A549 (cell line): ENCODE measurements around the gene MUC20. TPM values are rescaled to one million over a fixed set of nuclear protein-coding genes. Genes with fewer than 3 reads are reported as not detected.

Experiments
- ATAC-seq, 2 experiments: fragments of 200-7000 bp in 1 of 2; fragments of >200 bp in 1 of 2; cut with Nextera tagmentation in 1 of 2; cut with Tn5 transposase in 1 of 2; 3 replicates each; pipeline versions ENCODE4 v1.8.0 to v1.9.1; 2018 to 2020; ENCODE audit warnings: mild to moderate bottlenecking in 1 of 2, moderate library complexity in 1 of 2
- CTCF ChIA-PET: fragments of 300-600 bp; sonication (Branson Sonifier 250); formaldehyde crosslinking; extraction: SDS; loops from one replicate; lab custom pipeline; 2021; ENCODE audit warnings: antibody characterized with exemption, inconsistent platforms; lab: Yijun Ruan, JAX
- POLR2A ChIA-PET: fragments of 350-600 bp; formaldehyde crosslinking; extraction: SDS; loops from one replicate; lab custom pipeline; 2021; ENCODE audit warnings: antibody characterized with exemption, inconsistent platforms; lab: Yijun Ruan, JAX
- DNase-seq, 2 experiments: peaks; one replicate each; pipeline versions ENCODE4 v3.0.0 to v3.0.0-alpha.2; 2011 to 2016; ENCODE audit warnings: low read depth in 1 of 2, low spot score in 1 of 2
- FAIRE-seq: peaks from 2 replicates; lab custom pipeline; 2011; peaks lifted over from hg19 to GRCh38; lab: Jason Lieb, UNC
- H3K27ac ChIP-seq, 2 experiments: fragments of >200 bp; sonication (Bioruptor Twin); formaldehyde crosslinking; 3 replicates each; pipeline ENCODE4 v1.5.1; 2016 to 2017
- H3K4me1 ChIP-seq: fragments of >200 bp; sonication (Bioruptor Twin); formaldehyde crosslinking; 3 replicates; pipeline ENCODE4 v1.6.1; 2016
- H3K4me2 ChIP-seq: fragments of >200 bp; sonication (Bioruptor Twin); formaldehyde crosslinking; 3 replicates; pipeline ENCODE4 v1.6.1; 2016
- H3K4me3 ChIP-seq: fragments of >200 bp; sonication (Bioruptor Twin); formaldehyde crosslinking; 3 replicates; pipeline ENCODE4 v1.5.1; 2016
- H3K9me3 ChIP-seq: fragments of >200 bp; sonication (Bioruptor Twin); formaldehyde crosslinking; 3 replicates; pipeline ENCODE4 v1.6.1; 2016
- BHLHE40 ChIP-seq: IDR thresholded peaks from 2 replicates; pipeline ENCODE4 v1.6.1; 2012; ENCODE audit warnings: low read depth, low read length, inconsistent platforms
- CBX2 ChIP-seq: fragments of 200-600 bp; sonication (generic); IDR thresholded peaks from 2 replicates; pipeline ENCODE4 v1.6.1; 2016; ENCODE audit warnings: low read depth, mild to moderate bottlenecking, borderline replicate concordance
- CHD2 ChIP-seq: fragments of 150-350 bp; IDR thresholded peaks from 2 replicates; pipeline ENCODE4 v1.6.1; 2014; ENCODE audit warnings: low read length; ENCODE audit not compliant: partially characterized antibody
- EHF ChIP-seq: fragments of 250-450 bp; sonication (Bioruptor Pico); IDR thresholded peaks from 2 replicates; pipeline ENCODE4 v1.5.0; 2020; ENCODE audit warnings: mild to moderate bottlenecking
- EHMT2 ChIP-seq: fragments of 200-600 bp; sonication (generic); IDR thresholded peaks from 2 replicates; pipeline ENCODE4 v1.6.1; 2016; ENCODE audit warnings: antibody characterized with exemption, low read depth, mild to moderate bottlenecking, moderate library complexity
- FOSB ChIP-seq: fragments of 250-450 bp; sonication (Bioruptor Pico); IDR thresholded peaks from 2 replicates; pipeline ENCODE4 v1.5.0; 2020; ENCODE audit warnings: mild to moderate bottlenecking, moderate library complexity
- FOXS1 ChIP-seq: fragments of 250-450 bp; sonication (Bioruptor Pico); IDR thresholded peaks from 2 replicates; pipeline ENCODE4 v1.5.0; 2020; ENCODE audit warnings: mild to moderate bottlenecking, moderate library complexity
- HEYL ChIP-seq: fragments of 250-450 bp; sonication (Bioruptor Pico); IDR thresholded peaks from 2 replicates; pipeline ENCODE4 v1.8.0; 2021; ENCODE audit warnings: mild to moderate bottlenecking, moderate library complexity
- HOXB13 ChIP-seq: fragments of 250-450 bp; sonication (Bioruptor Pico); IDR thresholded peaks from 2 replicates; pipeline ENCODE4 v1.5.0; 2020; ENCODE audit warnings: low read depth, mild to moderate bottlenecking, moderate library complexity
- JUN ChIP-seq, 2 experiments: fragments of >200 bp; sonication (Bioruptor Twin); formaldehyde crosslinking; IDR thresholded peaks; 2 replicates in 1 of 2; 3 replicates in 1 of 2; pipeline ENCODE4 v1.6.1; 2016 to 2017
- JUNB ChIP-seq: fragments of >200 bp; sonication (Bioruptor Twin); formaldehyde crosslinking; IDR thresholded peaks from 2 replicates; pipeline ENCODE4 v1.6.1; 2016
- NPAS2 ChIP-seq: fragments of 250-450 bp; sonication (Bioruptor Pico); IDR thresholded peaks from 2 replicates; pipeline ENCODE4 v1.8.0; 2022; ENCODE audit warnings: mild to moderate bottlenecking, moderate library complexity, borderline replicate concordance
- PHF8 ChIP-seq: fragments of 200-600 bp; sonication (generic); IDR thresholded peaks from 2 replicates; pipeline ENCODE4 v1.6.1; 2016; ENCODE audit warnings: low read depth, mild to moderate bottlenecking, antibody characterized with exemption, moderate library complexity, borderline replicate concordance
- RAD21 ChIP-seq, 2 experiments: fragments of >200 bp in 1 of 2; sonication (Bioruptor Twin) in 1 of 2; formaldehyde crosslinking in 1 of 2; IDR thresholded peaks in 1 of 2; conservative IDR thresholded peaks in 1 of 2; 2 replicates in 1 of 2; 3 replicates in 1 of 2; pipeline ENCODE4 v1.6.1; 2012 to 2018; ENCODE audit warnings: inconsistent platforms in 1 of 2
- RARB ChIP-seq: fragments of 250-450 bp; sonication (Bioruptor Pico); IDR thresholded peaks from 2 replicates; pipeline ENCODE4 v1.8.0; 2021; ENCODE audit warnings: mild to moderate bottlenecking, moderate library complexity
- RCOR1 ChIP-seq: fragments of 150-350 bp; IDR thresholded peaks from 2 replicates; pipeline ENCODE4 v1.6.1; 2014; ENCODE audit warnings: antibody characterized with exemption, low read length, low read depth
- TP53 ChIP-seq: fragments of 250-450 bp; sonication (Bioruptor Pico); IDR thresholded peaks from 2 replicates; pipeline ENCODE4 v1.5.0; 2021; ENCODE audit warnings: mild to moderate bottlenecking, moderate library complexity
- ZC3H11A ChIP-seq: fragments of 450-650 bp; IDR thresholded peaks from 2 replicates; pipeline ENCODE4 v1.6.1; 2014; ENCODE audit warnings: antibody characterized with exemption, mild to moderate bottlenecking
- ZSCAN20 ChIP-seq: fragments of 250-450 bp; sonication (Bioruptor Pico); IDR thresholded peaks from 2 replicates; pipeline ENCODE4 v1.8.0; 2022; ENCODE audit warnings: mild to moderate bottlenecking, moderate library complexity
- WGBS: methylation state at CpG from one replicate; pipeline ENCODE4 v1.1.6; 2017; ENCODE audit errors: missing lambda C conversion rate; 5-methylcytosine and 5-hydroxymethylcytosine counted together
- polyA plus RNA-seq, 4 experiments: library from polyadenylated mRNA; depleted of rRNA in 3 of 4; stranded (reverse); fragments of >200 nt; fragmentation: RNase III in 1 of 4; extraction: RNeasy Plus Mini Kit Qiagen cat#74134 plus additional on column Dnase treatment in 1 of 4; gene quantifications; 2 replicates in 3 of 4; 3 replicates in 1 of 4; pipeline ENCODE4 v1.2.3, GENCODE V29; 2011 to 2017
- TF ChIP-seq, protein P1 (sequence below): fragments of 250-450 bp; sonication (Bioruptor Pico); IDR thresholded peaks from 2 replicates; pipeline ENCODE4 v1.5.0; 2021; ENCODE audit warnings: mild to moderate bottlenecking, moderate library complexity, borderline replicate concordance
- TF ChIP-seq, protein P2 (sequence below): fragments of >200 bp; sonication (Bioruptor Twin); formaldehyde crosslinking; IDR thresholded peaks from 2 replicates; pipeline ENCODE4 v1.6.1; 2016
- TF ChIP-seq, protein P3 (sequence below): fragments of 450-650 bp; IDR thresholded peaks from 2 replicates; pipeline ENCODE4 v1.6.1; 2014; ENCODE audit warnings: antibody characterized with exemption
- TF ChIP-seq, protein P4 (sequence below): fragments of 200-600 bp; sonication (generic); IDR thresholded peaks from 2 replicates; pipeline ENCODE4 v1.6.1; 2016; ENCODE audit warnings: antibody characterized with exemption, mild to moderate bottlenecking, moderate library complexity
- TF ChIP-seq, protein P5 (sequence below): fragments of >200 bp; sonication (Bioruptor Twin); formaldehyde crosslinking; IDR thresholded peaks from 3 replicates; pipeline ENCODE4 v1.6.1; 2016

Gene MUC20
- polyA plus RNA-seq, 2 of the 4 experiments (the other 2 are of a cell fraction), result 0.44 to 0.87 TPM

DNA sequence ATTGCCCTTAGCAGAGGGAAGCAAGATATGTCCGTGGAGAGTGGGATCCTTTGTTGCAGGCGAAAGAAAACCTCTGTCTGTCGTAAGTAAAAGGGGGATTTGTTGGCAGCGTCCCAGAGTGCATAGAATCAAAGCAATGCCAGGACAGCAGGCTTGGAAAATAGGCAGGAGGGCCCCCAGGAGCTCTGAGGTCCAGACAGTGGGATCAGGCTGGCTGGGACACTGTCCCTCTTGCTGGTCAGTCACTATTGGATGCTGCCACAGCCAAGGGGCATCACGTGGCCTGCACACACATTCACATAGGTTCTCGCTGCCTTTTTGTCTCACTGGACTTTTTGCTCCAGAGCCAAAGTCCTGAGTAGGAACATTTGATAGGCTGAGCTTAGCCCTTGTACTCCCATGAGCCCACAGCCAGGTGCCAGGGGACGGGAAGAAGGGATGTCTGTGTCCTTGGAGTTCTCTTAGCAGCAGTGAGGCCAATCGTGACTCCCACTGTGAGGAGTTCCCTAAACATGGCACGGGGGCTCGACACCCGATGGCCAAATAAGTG, 10.7 kb downstream of the MUC20 start (continued):
- TF ChIP-seq FOSB (CRISPR knock-in tag) (no peak), RARB (no peak)
- TF ChIP-seq, all 56 proteins: peak for 0

DNA sequence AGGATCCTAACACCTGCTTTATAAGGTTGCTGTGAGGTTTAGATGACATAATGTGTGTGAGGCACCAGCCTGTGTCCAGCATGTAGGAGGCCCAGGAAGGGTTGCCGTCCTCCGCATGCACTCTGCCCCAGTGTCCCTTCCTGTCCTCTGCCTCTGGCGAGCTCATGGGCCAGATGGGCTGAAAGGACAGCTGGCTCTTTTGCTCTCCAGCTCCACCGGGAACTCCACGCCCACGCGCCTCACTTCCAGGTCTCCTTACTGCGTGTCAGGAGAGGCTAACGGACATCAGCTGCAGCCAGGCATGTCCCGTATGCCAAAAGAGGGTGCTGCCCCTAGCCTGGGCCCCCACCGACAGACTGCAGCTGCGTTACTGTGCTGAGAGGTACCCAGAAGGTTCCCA, 12.2 kb downstream of the MUC20 start:
- ATAC-seq (no peak), DNase-seq (no peak), FAIRE-seq (no peak)
- no peaks in the 10 kb centered on the region for H3K4me1 ChIP-seq
- no peaks in the 10 kb centered on the region for H3K9me3 ChIP-seq
- no peak overlapping the region for H3K4me3 ChIP-seq
- CTCF ChIA-PET, result interaction anchor here (1.1 kb wide), 1 partner anchor 15 kb away, joined by 3 read pairs; no protein-coding TSS in a partner anchor
- TF ChIP-seq TP53 (CRISPR knock-in tag), result no peak
- TF ChIP-seq NPAS2, result no peak
- TF ChIP-seq ZSCAN20 (CRISPR knock-in tag), result no peak
- TF ChIP-seq FOXS1 (CRISPR knock-in tag), result no peak
- TF ChIP-seq RAD21 (conservative IDR thresholded peaks at IDR 0.05 in 1 of 2, IDR thresholded peaks at IDR 0.05 in 1 of 2), result no peak
- TF ChIP-seq PHF8, result no peak
- TF ChIP-seq, protein P1, sequence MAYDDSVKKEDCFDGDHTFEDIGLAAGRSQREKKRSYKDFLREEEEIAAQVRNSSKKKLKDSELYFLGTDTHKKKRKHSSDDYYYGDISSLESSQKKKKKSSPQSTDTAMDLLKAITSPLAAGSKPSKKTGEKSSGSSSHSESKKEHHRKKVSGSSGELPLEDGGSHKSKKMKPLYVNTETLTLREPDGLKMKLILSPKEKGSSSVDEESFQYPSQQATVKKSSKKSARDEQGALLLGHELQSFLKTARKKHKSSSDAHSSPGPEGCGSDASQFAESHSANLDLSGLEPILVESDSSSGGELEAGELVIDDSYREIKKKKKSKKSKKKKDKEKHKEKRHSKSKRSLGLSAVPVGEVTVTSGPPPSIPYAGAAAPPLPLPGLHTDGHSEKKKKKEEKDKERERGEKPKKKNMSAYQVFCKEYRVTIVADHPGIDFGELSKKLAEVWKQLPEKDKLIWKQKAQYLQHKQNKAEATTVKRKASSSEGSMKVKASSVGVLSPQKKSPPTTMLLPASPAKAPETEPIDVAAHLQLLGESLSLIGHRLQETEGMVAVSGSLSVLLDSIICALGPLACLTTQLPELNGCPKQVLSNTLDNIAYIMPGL, result no peak
- TF ChIP-seq CBX2, result no peak
- no peak for TF ChIP-seq JUN (IDR thresholded peaks at IDR 0.05)
- TF ChIP-seq CHD2, result no peak
- no peak for TF ChIP-seq EHF (CRISPR knock-in tag)
- TF ChIP-seq, protein P2, sequence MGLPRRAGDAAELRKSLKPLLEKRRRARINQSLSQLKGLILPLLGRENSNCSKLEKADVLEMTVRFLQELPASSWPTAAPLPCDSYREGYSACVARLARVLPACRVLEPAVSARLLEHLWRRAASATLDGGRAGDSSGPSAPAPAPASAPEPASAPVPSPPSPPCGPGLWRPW, result no peak
- TF ChIP-seq, protein P3, sequence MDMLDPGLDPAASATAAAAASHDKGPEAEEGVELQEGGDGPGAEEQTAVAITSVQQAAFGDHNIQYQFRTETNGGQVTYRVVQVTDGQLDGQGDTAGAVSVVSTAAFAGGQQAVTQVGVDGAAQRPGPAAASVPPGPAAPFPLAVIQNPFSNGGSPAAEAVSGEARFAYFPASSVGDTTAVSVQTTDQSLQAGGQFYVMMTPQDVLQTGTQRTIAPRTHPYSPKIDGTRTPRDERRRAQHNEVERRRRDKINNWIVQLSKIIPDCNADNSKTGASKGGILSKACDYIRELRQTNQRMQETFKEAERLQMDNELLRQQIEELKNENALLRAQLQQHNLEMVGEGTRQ, result no peak
- no peak overlapping the region for H3K4me2 ChIP-seq
- POLR2A ChIA-PET, result no interaction called here
- H3K27ac ChIP-seq, result no peak overlapping the region
- WGBS, result 80% methylated on average over 2 of the region's 12 CpGs

DNA sequence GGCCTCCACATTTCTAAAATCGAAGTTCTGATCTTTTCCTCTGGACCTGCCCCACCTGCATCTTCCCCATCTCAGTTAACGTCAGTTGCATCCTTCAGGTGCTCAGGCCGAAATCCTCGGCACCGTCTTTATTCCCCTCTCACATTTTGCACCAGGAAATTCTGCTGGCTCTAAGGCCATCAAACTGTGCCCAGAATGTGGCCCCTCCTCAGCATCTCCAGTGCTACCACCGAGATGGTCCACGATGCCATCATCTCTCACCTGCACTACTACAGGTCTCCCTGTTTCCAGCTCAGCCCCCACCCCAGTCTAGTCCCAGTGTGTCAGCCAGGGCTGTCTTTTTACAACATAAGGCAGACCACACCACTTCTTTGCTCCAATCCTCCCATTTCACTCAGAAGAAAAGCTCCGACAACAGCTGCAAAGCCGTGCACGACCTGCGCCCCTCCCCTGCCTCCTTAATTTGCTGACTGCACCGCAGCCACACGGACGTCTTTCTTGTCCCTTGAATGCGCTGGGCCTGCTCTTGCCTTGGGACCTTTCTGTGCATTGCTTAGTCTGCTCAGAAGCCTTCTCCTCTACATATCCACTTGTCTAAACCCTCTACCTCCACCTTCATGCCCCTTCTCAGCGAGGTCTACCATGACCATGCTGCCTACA, 14.4 kb downstream of the MUC20 start:
- Histone ChIP-seq H3K9me3 (no peaks in the 10 kb centered on the region), H3K4me2 (no peak overlapping the region), H3K4me1 (no peaks in the 10 kb centered on the region), H3K4me3 (no peak overlapping the region), H3K27ac (no peak overlapping the region)
- POLR2A ChIA-PET, result no interaction called here
- CTCF ChIA-PET, result no interaction called here
- DNase-seq, result no peak
- FAIRE-seq, result no peak
- no peak; a peak in 1 of 6 replicates for ATAC-seq
- WGBS, result 67% methylated on average over 16 of the region's 16 CpGs
- no peak for TF ChIP-seq HEYL (CRISPR knock-in tag)
- no peak for TF ChIP-seq PHF8
- TF ChIP-seq JUNB, result no peak
- TF ChIP-seq, protein P1, result no peak
- TF ChIP-seq RARB, result no peak
- TF ChIP-seq RCOR1, result no peak
- TF ChIP-seq HOXB13 (CRISPR knock-in tag), result no peak
- TF ChIP-seq, protein P4, sequence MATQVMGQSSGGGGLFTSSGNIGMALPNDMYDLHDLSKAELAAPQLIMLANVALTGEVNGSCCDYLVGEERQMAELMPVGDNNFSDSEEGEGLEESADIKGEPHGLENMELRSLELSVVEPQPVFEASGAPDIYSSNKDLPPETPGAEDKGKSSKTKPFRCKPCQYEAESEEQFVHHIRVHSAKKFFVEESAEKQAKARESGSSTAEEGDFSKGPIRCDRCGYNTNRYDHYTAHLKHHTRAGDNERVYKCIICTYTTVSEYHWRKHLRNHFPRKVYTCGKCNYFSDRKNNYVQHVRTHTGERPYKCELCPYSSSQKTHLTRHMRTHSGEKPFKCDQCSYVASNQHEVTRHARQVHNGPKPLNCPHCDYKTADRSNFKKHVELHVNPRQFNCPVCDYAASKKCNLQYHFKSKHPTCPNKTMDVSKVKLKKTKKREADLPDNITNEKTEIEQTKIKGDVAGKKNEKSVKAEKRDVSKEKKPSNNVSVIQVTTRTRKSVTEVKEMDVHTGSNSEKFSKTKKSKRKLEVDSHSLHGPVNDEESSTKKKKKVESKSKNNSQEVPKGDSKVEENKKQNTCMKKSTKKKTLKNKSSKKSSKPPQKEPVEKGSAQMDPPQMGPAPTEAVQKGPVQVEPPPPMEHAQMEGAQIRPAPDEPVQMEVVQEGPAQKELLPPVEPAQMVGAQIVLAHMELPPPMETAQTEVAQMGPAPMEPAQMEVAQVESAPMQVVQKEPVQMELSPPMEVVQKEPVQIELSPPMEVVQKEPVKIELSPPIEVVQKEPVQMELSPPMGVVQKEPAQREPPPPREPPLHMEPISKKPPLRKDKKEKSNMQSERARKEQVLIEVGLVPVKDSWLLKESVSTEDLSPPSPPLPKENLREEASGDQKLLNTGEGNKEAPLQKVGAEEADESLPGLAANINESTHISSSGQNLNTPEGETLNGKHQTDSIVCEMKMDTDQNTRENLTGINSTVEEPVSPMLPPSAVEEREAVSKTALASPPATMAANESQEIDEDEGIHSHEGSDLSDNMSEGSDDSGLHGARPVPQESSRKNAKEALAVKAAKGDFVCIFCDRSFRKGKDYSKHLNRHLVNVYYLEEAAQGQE, result no peak
- no peak for TF ChIP-seq RAD21 (conservative IDR thresholded peaks at IDR 0.05 in 1 of 2, IDR thresholded peaks at IDR 0.05 in 1 of 2)
- TF ChIP-seq, protein P5, sequence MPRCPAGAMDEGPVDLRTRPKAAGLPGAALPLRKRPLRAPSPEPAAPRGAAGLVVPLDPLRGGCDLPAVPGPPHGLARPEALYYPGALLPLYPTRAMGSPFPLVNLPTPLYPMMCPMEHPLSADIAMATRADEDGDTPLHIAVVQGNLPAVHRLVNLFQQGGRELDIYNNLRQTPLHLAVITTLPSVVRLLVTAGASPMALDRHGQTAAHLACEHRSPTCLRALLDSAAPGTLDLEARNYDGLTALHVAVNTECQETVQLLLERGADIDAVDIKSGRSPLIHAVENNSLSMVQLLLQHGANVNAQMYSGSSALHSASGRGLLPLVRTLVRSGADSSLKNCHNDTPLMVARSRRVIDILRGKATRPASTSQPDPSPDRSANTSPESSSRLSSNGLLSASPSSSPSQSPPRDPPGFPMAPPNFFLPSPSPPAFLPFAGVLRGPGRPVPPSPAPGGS, result no peak
- TF ChIP-seq CHD2, result no peak
- TF ChIP-seq ZC3H11A, result no peak
- TF ChIP-seq FOXS1 (CRISPR knock-in tag), result no peak
- TF ChIP-seq BHLHE40, result no peak
- TF ChIP-seq EHMT2, result no peak
